GM12892 (cell line): Measurements from ENCODE around the gene WWOX.

Source experiments
- POLR2A ChIP-seq: IDR thresholded peaks from 2 replicates; pipeline ENCODE4 v1.6.1; 2011; ENCODE audit warnings: low read depth, low read length, control low read depth
- POLR2AphosphoS5 ChIP-seq: IDR thresholded peaks from 2 replicates; pipeline ENCODE4 v1.6.1; 2011; ENCODE audit warnings: low read depth, low read length, control low read depth

GRCh38 chr16:78216166-78216745 is 116.8 kb downstream of the WWOX start:
- TF ChIP-seq POLR2A = no peak
- no peak for TF ChIP-seq POLR2AphosphoS5
